ENCODE data around the gene CNTN4. TPM values are rescaled to one million over a fixed set of nuclear protein-coding genes. Genes with fewer than 3 reads are reported as not detected.

The CNTN4 gene
- total RNA-seq, 1 donor from 2014 or later, result not detected

DNA sequence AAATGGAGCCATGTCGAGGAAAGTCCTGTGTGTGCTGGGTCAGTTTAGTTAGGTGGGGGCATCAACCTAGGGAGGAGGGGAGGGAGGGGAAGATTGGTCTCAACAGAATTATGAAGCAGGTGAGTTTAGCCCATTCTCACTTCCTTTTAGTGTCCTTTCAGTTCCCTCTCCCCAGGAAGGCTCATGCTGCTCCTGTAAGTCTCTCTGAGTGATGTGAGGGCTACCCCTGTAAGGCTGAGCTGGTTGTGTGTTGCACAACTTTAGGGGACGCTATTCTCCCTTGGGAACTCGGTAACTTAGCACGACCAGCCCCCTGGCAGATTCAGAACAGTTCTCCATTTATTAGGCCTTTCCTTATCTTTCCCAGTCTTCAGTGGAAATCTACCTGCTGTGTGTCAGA, 990.4 kb downstream of the CNTN4 start:
- Histone ChIP-seq H2AFZ (ENCODE audit: low read depth, low read length) (no peak overlapping the region), H3K27ac (ENCODE audit: low read depth, low read length) (no peak overlapping the region), H3K4me2 (ENCODE audit: low read length) (no peak overlapping the region), H3K9me3 (ENCODE audit: insufficient read depth, low read depth, low read length) (no peaks in the 10 kb centered on the region), H4K20me1 (ENCODE audit: insufficient read depth, low read length) (no peaks in the 10 kb centered on the region), H3K27me3 (ENCODE audit: insufficient read depth, low read length) (no peaks in the 10 kb centered on the region), H3K4me1 (ENCODE audit: insufficient read depth, low read length) (no peaks in the 10 kb centered on the region), H3K36me3 (ENCODE audit: insufficient read depth, low read length) (no peaks in the 10 kb centered on the region), H3K4me3 (ENCODE audit: insufficient read depth, low read depth, low read length) (no peak overlapping the region), H3K9ac (ENCODE audit: low read length) (no peak overlapping the region), H3K79me2 (ENCODE audit: insufficient read depth, low read length) (no peaks in the 10 kb centered on the region)
- no peaks in the 10 kb centered on the region for H3K4me1 Mint-ChIP-seq (ENCODE audit: low read depth, unreplicated experiment)
- no peak for FAIRE-seq
- no peaks in the 10 kb centered on the region for H3K27me3 Mint-ChIP-seq (ENCODE audit: low read depth, unreplicated experiment)
- no peaks in the 10 kb centered on the region for H3K36me3 Mint-ChIP-seq (ENCODE audit: low read depth, unreplicated experiment)
- no peak for DNase-seq (ENCODE audit: low read depth)
- H3K4me3 Mint-ChIP-seq (ENCODE audit: unreplicated experiment), result no peak overlapping the region
- H3K27ac Mint-ChIP-seq (ENCODE audit: unreplicated experiment), result no peak overlapping the region
- no peak for TF ChIP-seq EZH2 (IDR thresholded peaks at IDR 0.05; ENCODE audit: insufficient read depth, low read length)
- TF ChIP-seq, protein P1, sequence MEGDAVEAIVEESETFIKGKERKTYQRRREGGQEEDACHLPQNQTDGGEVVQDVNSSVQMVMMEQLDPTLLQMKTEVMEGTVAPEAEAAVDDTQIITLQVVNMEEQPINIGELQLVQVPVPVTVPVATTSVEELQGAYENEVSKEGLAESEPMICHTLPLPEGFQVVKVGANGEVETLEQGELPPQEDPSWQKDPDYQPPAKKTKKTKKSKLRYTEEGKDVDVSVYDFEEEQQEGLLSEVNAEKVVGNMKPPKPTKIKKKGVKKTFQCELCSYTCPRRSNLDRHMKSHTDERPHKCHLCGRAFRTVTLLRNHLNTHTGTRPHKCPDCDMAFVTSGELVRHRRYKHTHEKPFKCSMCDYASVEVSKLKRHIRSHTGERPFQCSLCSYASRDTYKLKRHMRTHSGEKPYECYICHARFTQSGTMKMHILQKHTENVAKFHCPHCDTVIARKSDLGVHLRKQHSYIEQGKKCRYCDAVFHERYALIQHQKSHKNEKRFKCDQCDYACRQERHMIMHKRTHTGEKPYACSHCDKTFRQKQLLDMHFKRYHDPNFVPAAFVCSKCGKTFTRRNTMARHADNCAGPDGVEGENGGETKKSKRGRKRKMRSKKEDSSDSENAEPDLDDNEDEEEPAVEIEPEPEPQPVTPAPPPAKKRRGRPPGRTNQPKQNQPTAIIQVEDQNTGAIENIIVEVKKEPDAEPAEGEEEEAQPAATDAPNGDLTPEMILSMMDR (IDR thresholded peaks at IDR 0.05; ENCODE audit: insufficient read depth, low read depth, low read length), result no peak
- peaks cover 10% of the 10 kb centered on the region for H3K9me3 Mint-ChIP-seq (ENCODE audit: unreplicated experiment)

DNA sequence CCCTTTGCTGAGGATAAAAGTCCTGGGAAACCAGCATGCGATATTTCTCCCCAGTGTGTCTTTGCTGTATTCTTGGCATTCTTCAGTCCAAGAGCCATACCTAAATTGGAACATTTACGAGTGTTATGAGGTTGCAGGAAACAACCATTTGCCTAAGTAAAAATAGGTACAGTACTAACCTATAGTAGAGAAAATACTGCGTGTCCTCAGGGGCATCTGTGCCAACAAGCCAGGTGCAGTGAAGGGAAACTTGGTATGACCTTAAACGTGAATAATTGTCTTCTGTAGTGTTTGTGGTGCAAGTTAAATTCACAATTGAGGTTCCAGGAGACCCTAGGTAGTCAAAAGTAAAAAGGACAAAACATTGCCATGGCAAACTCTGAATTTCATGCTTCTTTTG, 999.3 kb downstream of the CNTN4 start:
- no peaks in the 10 kb centered on the region for H3K36me3 Mint-ChIP-seq (ENCODE audit: low read depth, unreplicated experiment)
- FAIRE-seq (no peak), DNase-seq (ENCODE audit: low read depth) (no peak)
- Histone ChIP-seq H4K20me1 (ENCODE audit: insufficient read depth, low read length) (no peaks in the 10 kb centered on the region), H2AFZ (ENCODE audit: low read depth, low read length) (no peak overlapping the region), H3K36me3 (ENCODE audit: insufficient read depth, low read length) (no peaks in the 10 kb centered on the region), H3K4me3 (ENCODE audit: insufficient read depth, low read depth, low read length) (no peak overlapping the region), H3K9me3 (ENCODE audit: insufficient read depth, low read depth, low read length) (no peaks in the 10 kb centered on the region), H3K4me2 (ENCODE audit: low read length) (no peak overlapping the region), H3K27me3 (ENCODE audit: insufficient read depth, low read length) (no peaks in the 10 kb centered on the region), H3K9ac (ENCODE audit: low read length) (no peak overlapping the region), H3K79me2 (ENCODE audit: insufficient read depth, low read length) (no peaks in the 10 kb centered on the region), H3K4me1 (ENCODE audit: insufficient read depth, low read length) (no peaks in the 10 kb centered on the region), H3K27ac (ENCODE audit: low read depth, low read length) (no peak overlapping the region)
- no peak for TF ChIP-seq EZH2 (IDR thresholded peaks at IDR 0.05; ENCODE audit: insufficient read depth, low read length)
- TF ChIP-seq, protein P1 (IDR thresholded peaks at IDR 0.05; ENCODE audit: insufficient read depth, low read depth, low read length), result no peak
- H3K27me3 Mint-ChIP-seq (ENCODE audit: low read depth, unreplicated experiment), result no peaks in the 10 kb centered on the region
- H3K27ac Mint-ChIP-seq (ENCODE audit: unreplicated experiment), result no peak overlapping the region
- no peak overlapping the region for H3K4me3 Mint-ChIP-seq (ENCODE audit: unreplicated experiment)
- H3K4me1 Mint-ChIP-seq (ENCODE audit: low read depth, unreplicated experiment), result no peaks in the 10 kb centered on the region
- H3K9me3 Mint-ChIP-seq (ENCODE audit: unreplicated experiment), result peaks cover 5% of the 10 kb centered on the region

DNA sequence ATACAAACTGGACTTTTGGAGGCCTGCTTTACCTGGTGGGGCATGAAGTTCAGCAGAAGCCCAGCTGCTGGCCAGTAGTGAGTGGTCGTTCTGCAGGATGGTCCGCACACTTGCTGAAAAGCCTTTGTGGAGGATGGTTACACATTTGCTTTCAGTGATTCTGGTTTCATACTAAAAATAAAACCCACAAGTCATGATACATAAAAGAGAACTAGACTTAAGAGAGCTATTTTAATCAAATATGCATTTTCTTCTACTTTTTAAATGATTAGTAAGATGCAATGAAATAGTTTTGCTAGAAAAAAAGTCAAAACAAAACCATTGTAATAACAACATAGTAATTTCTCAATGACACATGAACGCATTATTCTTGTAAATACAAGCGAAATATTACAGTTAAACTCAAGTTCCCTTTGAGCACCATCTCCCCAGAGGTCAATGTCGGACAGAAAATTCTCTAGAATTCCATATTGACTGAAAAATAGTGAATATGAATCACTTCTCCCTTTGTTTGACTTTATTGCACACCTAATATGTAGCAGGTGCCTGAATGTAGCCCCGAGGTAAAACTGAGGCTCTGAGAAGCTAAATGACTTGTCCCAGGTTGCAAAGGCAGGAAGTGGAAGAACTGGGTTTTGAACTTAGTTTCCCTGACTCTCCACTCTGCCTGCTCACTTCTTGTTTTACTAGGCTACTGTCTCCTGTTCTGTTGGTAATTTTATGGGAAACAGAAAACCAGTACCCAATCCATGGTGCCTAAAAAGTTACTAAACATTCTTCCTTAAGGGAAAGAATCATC, 1003.2 kb downstream of the CNTN4 start:
- Histone ChIP-seq H3K36me3 (ENCODE audit: insufficient read depth, low read length) (no peaks in the 10 kb centered on the region), H4K20me1 (ENCODE audit: insufficient read depth, low read length) (no peaks in the 10 kb centered on the region), H3K9me3 (ENCODE audit: insufficient read depth, low read depth, low read length) (no peaks in the 10 kb centered on the region), H3K79me2 (ENCODE audit: insufficient read depth, low read length) (no peaks in the 10 kb centered on the region), H3K9ac (ENCODE audit: low read length) (no peak overlapping the region), H3K4me2 (ENCODE audit: low read length) (no peak overlapping the region), H3K4me3 (ENCODE audit: insufficient read depth, low read depth, low read length) (no peak overlapping the region), H3K4me1 (ENCODE audit: insufficient read depth, low read length) (no peaks in the 10 kb centered on the region), H2AFZ (ENCODE audit: low read depth, low read length) (no peak overlapping the region), H3K27ac (ENCODE audit: low read depth, low read length) (no peak overlapping the region), H3K27me3 (ENCODE audit: insufficient read depth, low read length) (no peaks in the 10 kb centered on the region)
- DNase-seq (ENCODE audit: low read depth) (no peak), FAIRE-seq (no peak)
- Mint-ChIP-seq H3K27me3 (ENCODE audit: low read depth, unreplicated experiment) (no peaks in the 10 kb centered on the region), H3K4me3 (ENCODE audit: unreplicated experiment) (no peak overlapping the region), H3K27ac (ENCODE audit: unreplicated experiment) (no peak overlapping the region), H3K9me3 (ENCODE audit: unreplicated experiment) (peaks cover 3% of the 10 kb centered on the region), H3K36me3 (ENCODE audit: low read depth, unreplicated experiment) (no peaks in the 10 kb centered on the region), H3K4me1 (ENCODE audit: low read depth, unreplicated experiment) (no peaks in the 10 kb centered on the region)
- TF ChIP-seq, protein P1 (IDR thresholded peaks at IDR 0.05; ENCODE audit: insufficient read depth, low read depth, low read length), result no peak
- no peak for TF ChIP-seq EZH2 (IDR thresholded peaks at IDR 0.05; ENCODE audit: insufficient read depth, low read length)
